DOHH2 (cell line): ENCODE results near the gene ZDHHC9.

ENCODE experiments used
- CTCF ChIP-seq: fragments of 200-600 bp; sonication (generic); IDR thresholded peaks from one replicate; pipeline ENCODE4 v1.5.1; 2014; ENCODE audit warnings: antibody characterized with exemption, mild to moderate bottlenecking, low read depth, low read length; ENCODE audit not compliant: poor library complexity, severe bottlenecking
- EZH2phosphoT487 ChIP-seq: fragments of 200-600 bp; sonication (generic); IDR thresholded peaks from 2 replicates; pipeline ENCODE4 v1.6.1; 2017; ENCODE audit warnings: borderline replicate concordance, mild to moderate bottlenecking, antibody characterized with exemption, low read length, moderate library complexity, mixed read lengths

DNA sequence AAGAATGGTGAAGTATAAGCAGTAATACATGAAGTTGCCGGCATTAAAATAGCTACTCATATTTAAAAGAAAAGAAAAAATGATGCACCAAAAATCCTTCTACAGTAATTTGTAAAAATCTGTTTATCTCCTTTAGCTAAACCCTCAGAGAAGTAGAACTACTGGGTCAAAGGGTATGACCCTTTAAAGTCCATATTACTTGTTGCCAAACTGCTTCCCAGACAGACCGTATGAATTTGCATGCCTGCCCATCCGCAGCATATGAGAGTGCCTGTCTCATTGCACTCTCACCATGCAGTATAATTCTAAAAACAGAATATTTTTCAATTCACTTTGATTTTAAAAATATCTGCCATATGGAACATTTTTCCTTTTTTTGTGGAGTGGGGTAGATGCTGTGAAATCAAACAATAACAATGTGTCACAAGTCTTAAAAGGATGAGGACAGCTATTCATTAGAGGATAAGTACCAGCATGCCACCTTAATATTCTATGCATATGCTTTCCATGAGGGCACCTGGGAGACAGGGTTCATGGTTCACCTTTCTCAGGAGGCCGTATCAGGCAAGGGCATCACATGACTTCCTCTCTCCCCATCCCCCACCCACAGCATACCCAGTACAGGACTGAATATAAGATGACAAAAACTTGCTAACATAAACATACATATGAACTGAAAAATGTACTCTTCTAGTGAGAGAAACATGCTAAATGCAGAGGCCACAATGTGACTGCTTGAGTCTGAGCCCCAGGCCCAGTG lies 17.8 kb downstream of the ZDHHC9 start:
- TF ChIP-seq CTCF, result no peak
- no peak for TF ChIP-seq EZH2phosphoT487
